D721Med (cell line): ENCODE measurements around the gene DLGAP1.
"Not testable (repeated sequence)": the region's sequence is repeated elsewhere in the genome, so short reads cannot be mapped to it uniquely, and the experiment has no call there.

Source experiments
- DNase-seq: peaks from one replicate; pipeline ENCODE4 v3.0.0; 2011; ENCODE audit warnings: low spot score; ENCODE audit not compliant: insufficient read length
- FAIRE-seq: peaks from 2 replicates; lab custom pipeline; 2011; peaks lifted over from hg19 to GRCh38; lab: Jason Lieb, UNC
- CTCF ChIP-seq: IDR thresholded peaks from 2 replicates; pipeline ENCODE4 v1.5.1; 2012; ENCODE audit warnings: mild to moderate bottlenecking, control low read depth; ENCODE audit not compliant: insufficient read depth; ENCODE audit errors: missing control alignments

DLGAP1 gene

GRCh38 chr18:3603421-3604234, 851.5 kb downstream of the DLGAP1 start:
- FAIRE-seq: peak; percentile 87
- DNase-seq: no peak
- no peak for TF ChIP-seq CTCF

DNA sequence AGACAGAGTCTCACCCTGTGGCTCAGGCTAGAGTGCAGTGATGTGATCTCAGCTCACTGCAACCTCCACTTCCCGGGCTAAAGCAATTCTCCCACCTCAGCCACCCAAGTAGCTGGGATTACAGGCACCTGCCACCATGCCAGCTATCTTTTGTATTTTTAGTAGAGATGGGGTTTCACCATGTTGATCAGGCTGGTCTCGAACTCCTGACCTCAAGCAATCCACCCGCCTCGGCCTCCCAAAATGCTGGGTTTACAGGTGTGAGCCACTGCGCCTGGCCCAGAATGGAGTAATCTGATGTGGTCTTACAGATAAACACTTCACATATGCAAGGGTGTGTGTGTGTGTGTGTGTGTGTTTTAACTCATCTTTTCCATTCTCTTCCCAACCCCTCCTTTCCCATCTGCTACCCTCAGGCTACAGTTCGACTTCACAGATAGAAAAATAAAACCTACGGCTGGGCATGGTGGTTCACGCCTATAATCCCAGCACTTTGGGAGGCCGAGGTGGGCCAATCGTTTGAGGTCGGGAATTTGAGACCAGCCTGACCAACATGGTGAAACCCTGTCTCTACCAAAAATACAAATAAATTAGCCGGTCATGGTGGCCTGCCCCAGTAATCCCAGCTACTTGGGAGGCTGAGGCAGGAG, 853.9 kb downstream of the DLGAP1 start:
- not testable (repeated sequence) for FAIRE-seq

GRCh38 chr18:3599861-3600260, 855.2 kb downstream of the DLGAP1 start:
- DNase-seq: no peak
- TF ChIP-seq CTCF: no peak

More for the DNA sequence above, 853.9 kb downstream of the DLGAP1 start:
- DNase-seq: not testable (repeated sequence)

GRCh38 chr18:3599195-3599594, 855.9 kb downstream of the DLGAP1 start:
- TF ChIP-seq CTCF: no peak
- DNase-seq (no peak), FAIRE-seq (no peak)

More at GRCh38 chr18:3599861-3600260, 855.2 kb downstream of the DLGAP1 start:
- FAIRE-seq: no peak

GRCh38 chr18:3598581-3598980, 856.5 kb downstream of the DLGAP1 start:
- no peak for TF ChIP-seq CTCF
- no peak for DNase-seq
- no peak for FAIRE-seq

DNA sequence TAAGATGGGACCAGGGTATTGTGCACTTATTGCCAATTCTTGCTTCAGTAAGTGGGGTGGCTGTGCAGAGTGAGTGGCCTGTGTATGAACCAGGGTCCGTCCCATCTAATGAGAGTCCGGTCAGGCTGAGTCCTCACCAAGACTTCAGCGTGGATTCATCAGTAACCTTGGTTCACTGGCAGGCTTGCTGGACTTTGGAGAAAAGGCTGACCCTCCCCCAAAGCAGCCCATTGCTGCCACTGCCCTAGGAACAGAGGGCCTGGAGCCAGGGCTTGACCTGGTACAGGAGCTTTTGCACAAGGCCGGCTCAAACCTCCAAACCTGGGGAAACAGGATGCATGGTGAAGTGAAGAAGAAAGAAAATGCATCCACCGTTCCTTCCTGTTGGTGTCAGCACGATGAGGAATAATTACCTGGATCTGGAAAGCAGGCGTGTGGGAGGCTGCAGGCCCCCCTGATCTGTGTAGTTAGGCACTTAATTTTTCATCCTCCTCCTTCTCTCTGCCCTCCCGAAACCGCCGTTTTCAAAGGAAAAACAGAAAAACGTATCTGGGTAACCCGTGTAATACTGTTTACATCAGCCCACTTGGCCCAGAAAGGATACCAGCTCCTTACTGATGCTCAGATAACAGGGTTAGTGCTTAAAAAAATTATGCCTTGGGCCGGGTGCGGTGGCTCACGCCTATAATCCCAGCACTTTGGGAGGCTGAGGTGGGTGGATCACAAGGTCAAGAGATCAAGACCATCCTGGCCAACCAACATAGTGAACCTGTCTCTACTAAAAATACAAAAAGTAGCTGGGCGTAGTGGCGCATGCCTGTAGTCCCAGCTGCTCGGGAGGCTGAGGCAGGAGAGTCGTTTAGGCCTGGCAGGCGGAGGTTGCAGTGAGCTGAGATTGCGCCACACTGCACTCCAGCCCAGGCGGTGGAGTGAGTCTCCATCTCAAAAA, 857.4 kb downstream of the DLGAP1 start:
- FAIRE-seq: no peak
- DNase-seq: no peak
- no peak for TF ChIP-seq CTCF
